Hepatocyte (in vitro differentiated cells): Measurements from ENCODE around the gene TBCD. TPM values are rescaled to one million over a fixed set of nuclear protein-coding genes. Genes with fewer than 3 reads are reported as not detected.

Experiments
- DNase-seq: peaks from one replicate; pipeline ENCODE4 v3.0.0-alpha.2; 2016; ENCODE audit warnings: low spot score
- H2AFZ ChIP-seq: fragments of 200-600 bp; sonication (generic); 2 replicates; pipeline ENCODE4 v1.6.0; 2016; ENCODE audit warnings: antibody characterized with exemption, mild to moderate bottlenecking
- H3K27ac ChIP-seq: fragments of 200-600 bp; sonication (generic); 2 replicates; pipeline ENCODE4 v1.5.1; 2016; ENCODE audit warnings: mild to moderate bottlenecking
- H3K27me3 ChIP-seq: fragments of 200-600 bp; sonication (generic); 2 replicates; pipeline ENCODE4 v1.6.1; 2016
- H3K36me3 ChIP-seq: fragments of 200-600 bp; sonication (generic); replicated peaks from 2 replicates; pipeline ENCODE4 v1.5.1; 2016; ENCODE audit warnings: low read depth; ENCODE audit not compliant: insufficient read depth
- H3K4me1 ChIP-seq: fragments of 200-600 bp; sonication (generic); 2 replicates; pipeline ENCODE4 v1.5.1; 2016; ENCODE audit warnings: mild to moderate bottlenecking, moderate library complexity; ENCODE audit not compliant: insufficient read depth
- H3K4me2 ChIP-seq: fragments of 200-600 bp; sonication (generic); 2 replicates; pipeline ENCODE4 v1.6.0; 2016
- H3K4me3 ChIP-seq: fragments of 200-600 bp; sonication (generic); 2 replicates; pipeline ENCODE4 v1.5.1; 2016; ENCODE audit warnings: mild to moderate bottlenecking
- H3K79me2 ChIP-seq: fragments of 200-600 bp; sonication (generic); 2 replicates; pipeline ENCODE4 v1.6.0; 2017; ENCODE audit warnings: mild to moderate bottlenecking
- H3K9me2 ChIP-seq: fragments of 200-600 bp; sonication (generic); replicated peaks from 2 replicates; pipeline ENCODE4 v1.6.0; 2017; ENCODE audit warnings: mild to moderate bottlenecking; ENCODE audit not compliant: insufficient read depth
- H3K9me3 ChIP-seq: fragments of 200-600 bp; sonication (generic); 2 replicates; pipeline ENCODE4 v1.5.1; 2016; ENCODE audit warnings: low read depth, mild to moderate bottlenecking
- H4K20me1 ChIP-seq: fragments of 200-600 bp; sonication (generic); 2 replicates; pipeline ENCODE4 v1.6.0; 2016; ENCODE audit warnings: mild to moderate bottlenecking; ENCODE audit not compliant: insufficient read depth, poor library complexity, severe bottlenecking
- EZH2 ChIP-seq: fragments of 200-600 bp; sonication (generic); IDR thresholded peaks from 2 replicates; pipeline ENCODE4 v1.6.1; 2016; ENCODE audit warnings: antibody characterized with exemption, mild to moderate bottlenecking, borderline replicate concordance
- EZH2phosphoT487 ChIP-seq: fragments of 200-600 bp; sonication (generic); IDR thresholded peaks from one replicate; pipeline ENCODE4 v1.6.1; 2018; ENCODE audit warnings: antibody characterized with exemption, mild to moderate bottlenecking, low read depth, moderate library complexity; ENCODE audit not compliant: unreplicated experiment, severe bottlenecking
- WGBS: methylation state at CpG from one replicate; pipeline ENCODE4 v1.1.6; 2016; ENCODE audit warnings: low lambda C conversion rate; ENCODE audit errors: missing lambda C conversion rate; 5-methylcytosine and 5-hydroxymethylcytosine counted together
- polyA plus RNA-seq: library from polyadenylated mRNA; unstranded; fragments of >200 nt; fragmentation: Nextera tagmentation; extraction: Ambion mirVana; gene quantifications from 2 replicates; pipeline ENCODE4 v1.2.1, GENCODE V29; 2016
- total RNA-seq: library from RNA; depleted of rRNA; stranded (reverse); fragments of >200 nt; gene quantifications from 2 replicates; pipeline ENCODE4 v1.2.3, GENCODE V29; 2014
- TF ChIP-seq, protein P1 (sequence below): fragments of 200-600 bp; sonication (generic); IDR thresholded peaks from 2 replicates; pipeline ENCODE4 v1.5.1; 2016; ENCODE audit warnings: antibody characterized with exemption, mild to moderate bottlenecking; ENCODE audit not compliant: poor library complexity

Gene TBCD
- total and polyA plus RNA-seq, 2 experiments from 2014 or later: 24.5 to 41.5 TPM

DNA sequence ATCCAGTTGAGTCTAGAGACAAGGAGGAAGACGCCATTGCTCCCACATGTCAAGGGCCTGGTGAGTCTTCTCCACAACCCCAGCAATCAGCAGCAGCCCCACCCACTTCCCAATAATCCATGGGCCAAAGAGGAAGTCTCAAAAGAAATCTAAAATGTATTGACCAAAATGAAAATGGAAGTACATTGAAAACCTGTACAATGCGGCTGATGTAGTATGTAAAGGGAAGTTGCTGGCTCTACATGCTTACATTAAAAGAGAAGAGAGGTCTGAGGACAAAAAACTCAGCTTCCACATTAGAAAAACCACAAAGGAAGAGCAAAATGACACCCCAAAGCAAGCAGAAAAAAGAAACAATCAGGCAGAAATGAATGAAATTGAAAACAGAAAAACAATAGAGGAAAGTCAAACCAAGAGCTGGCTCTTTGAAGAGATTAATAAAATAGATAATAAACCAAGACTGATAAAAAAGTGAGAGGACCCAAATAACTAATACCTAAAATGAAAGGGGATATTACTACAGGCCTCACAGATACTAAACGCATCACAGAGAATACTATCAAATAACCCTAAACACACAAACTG lies 227.0 kb downstream of the TBCD start:
- no peak overlapping the region for H3K4me3 ChIP-seq
- no peaks in the 10 kb centered on the region for H3K36me3 ChIP-seq
- TF ChIP-seq EZH2phosphoT487: no peak
- no peak for TF ChIP-seq EZH2
- no peaks in the 10 kb centered on the region for H3K27me3 ChIP-seq
- no peaks in the 10 kb centered on the region for H4K20me1 ChIP-seq
- H3K27ac ChIP-seq: no peak overlapping the region
- no peak overlapping the region for H2AFZ ChIP-seq
- no peaks in the 10 kb centered on the region for H3K79me2 ChIP-seq
- no peaks in the 10 kb centered on the region for H3K4me1 ChIP-seq
- 91% methylated on average over 3 of the region's 3 CpGs for WGBS
- no peaks in the 10 kb centered on the region for H3K9me3 ChIP-seq
- DNase-seq: no peak
- H3K4me2 ChIP-seq: no peak overlapping the region
- no peaks in the 10 kb centered on the region for H3K9me2 ChIP-seq

DNA sequence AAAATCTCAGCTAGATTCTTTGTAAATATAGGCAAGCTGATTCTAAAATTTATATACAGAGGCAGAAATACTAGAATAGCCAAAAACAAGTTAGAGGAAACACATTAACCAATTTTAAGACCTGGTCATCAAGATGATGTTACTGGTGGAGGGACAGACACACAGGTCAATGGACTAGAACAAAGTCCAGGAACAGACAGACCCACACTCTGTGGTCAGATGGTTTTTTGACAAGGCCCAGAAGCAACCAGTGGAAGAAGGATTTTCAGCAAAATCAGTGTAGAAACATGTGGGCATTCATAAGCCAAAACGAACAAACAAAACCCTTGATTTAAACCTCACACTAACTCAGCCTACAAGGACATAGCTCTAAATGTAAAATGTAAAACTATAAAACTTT lies 227.9 kb downstream of the TBCD start:
- Histone ChIP-seq H3K4me1 (no peaks in the 10 kb centered on the region), H3K36me3 (no peaks in the 10 kb centered on the region), H3K4me3 (no peak overlapping the region), H3K4me2 (no peak overlapping the region), H3K9me3 (no peaks in the 10 kb centered on the region), H3K27ac (no peak overlapping the region), H2AFZ (no peak overlapping the region), H3K9me2 (no peaks in the 10 kb centered on the region), H3K79me2 (no peaks in the 10 kb centered on the region), H3K27me3 (no peaks in the 10 kb centered on the region), H4K20me1 (no peaks in the 10 kb centered on the region)
- 94% methylated on average over 1 of the region's 1 CpG for whole genome bisulfite sequencing
- TF ChIP-seq EZH2phosphoT487: no peak
- TF ChIP-seq, protein P1, sequence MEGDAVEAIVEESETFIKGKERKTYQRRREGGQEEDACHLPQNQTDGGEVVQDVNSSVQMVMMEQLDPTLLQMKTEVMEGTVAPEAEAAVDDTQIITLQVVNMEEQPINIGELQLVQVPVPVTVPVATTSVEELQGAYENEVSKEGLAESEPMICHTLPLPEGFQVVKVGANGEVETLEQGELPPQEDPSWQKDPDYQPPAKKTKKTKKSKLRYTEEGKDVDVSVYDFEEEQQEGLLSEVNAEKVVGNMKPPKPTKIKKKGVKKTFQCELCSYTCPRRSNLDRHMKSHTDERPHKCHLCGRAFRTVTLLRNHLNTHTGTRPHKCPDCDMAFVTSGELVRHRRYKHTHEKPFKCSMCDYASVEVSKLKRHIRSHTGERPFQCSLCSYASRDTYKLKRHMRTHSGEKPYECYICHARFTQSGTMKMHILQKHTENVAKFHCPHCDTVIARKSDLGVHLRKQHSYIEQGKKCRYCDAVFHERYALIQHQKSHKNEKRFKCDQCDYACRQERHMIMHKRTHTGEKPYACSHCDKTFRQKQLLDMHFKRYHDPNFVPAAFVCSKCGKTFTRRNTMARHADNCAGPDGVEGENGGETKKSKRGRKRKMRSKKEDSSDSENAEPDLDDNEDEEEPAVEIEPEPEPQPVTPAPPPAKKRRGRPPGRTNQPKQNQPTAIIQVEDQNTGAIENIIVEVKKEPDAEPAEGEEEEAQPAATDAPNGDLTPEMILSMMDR: no peak
- TF ChIP-seq EZH2: no peak
- no peak for DNase-seq

DNA sequence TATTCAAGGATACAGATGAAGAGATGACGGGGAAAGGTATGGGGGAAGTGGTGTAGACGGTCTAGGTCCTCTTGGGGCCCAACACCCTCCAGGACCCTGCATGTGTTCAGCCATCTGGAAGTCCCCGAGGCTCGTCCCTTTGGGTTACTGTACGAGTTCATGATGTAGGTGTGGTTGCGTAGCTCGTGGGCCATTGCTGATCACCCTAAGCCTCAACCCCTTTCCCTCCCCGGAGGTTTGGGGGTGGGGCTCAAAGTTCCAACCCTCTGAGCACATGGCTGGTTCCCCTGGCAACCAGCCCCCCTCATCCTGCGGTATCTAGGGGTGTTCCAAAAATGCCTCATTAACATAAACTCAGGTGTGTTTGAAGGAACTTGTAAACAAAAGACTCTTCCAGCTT lies 228.8 kb downstream of the TBCD start:
- DNase-seq: no peak
- H3K36me3 ChIP-seq: no peaks in the 10 kb centered on the region
- TF ChIP-seq EZH2: no peak
- TF ChIP-seq EZH2phosphoT487: no peak
- TF ChIP-seq, protein P1: no peak
- H3K9me3 ChIP-seq: no peaks in the 10 kb centered on the region
- H2AFZ ChIP-seq: no peak overlapping the region
- no peak overlapping the region for H3K4me3 ChIP-seq
- H3K27me3 ChIP-seq: no peaks in the 10 kb centered on the region
- H3K27ac ChIP-seq: no peak overlapping the region
- H3K4me1 ChIP-seq: no peaks in the 10 kb centered on the region
- no peaks in the 10 kb centered on the region for H3K79me2 ChIP-seq
- WGBS: 83% methylated on average over 9 of the region's 9 CpGs
- H4K20me1 ChIP-seq: no peaks in the 10 kb centered on the region
- no peaks in the 10 kb centered on the region for H3K9me2 ChIP-seq
- H3K4me2 ChIP-seq: no peak overlapping the region

DNA sequence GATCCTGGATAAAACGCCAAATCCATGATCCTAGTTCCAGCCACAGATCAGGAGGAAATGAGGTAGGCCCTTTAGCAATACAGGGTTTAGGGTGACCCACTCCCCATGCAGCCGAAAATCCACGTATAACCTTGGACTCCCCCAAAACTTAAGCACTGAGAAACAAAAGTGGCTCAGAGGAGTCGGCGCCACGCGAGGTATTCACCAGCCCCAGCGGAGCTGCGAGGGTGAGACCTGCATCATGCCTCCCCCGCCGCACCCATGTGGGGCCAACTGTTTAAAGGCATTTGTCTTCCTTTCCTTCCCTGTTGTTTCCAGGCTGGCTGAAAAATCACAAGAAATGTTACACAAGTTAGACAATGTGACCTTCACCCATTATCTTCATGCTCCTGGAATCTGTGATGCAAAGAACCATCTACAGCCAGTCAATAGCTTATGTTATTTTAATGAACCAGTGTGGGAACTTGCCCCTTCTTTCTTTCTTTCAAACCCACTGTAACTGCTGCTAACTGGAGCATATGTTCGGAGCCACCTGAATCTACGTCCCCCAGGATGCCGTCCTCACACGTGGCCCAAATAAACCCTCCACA lies 229.4 kb downstream of the TBCD start:
- no peak for TF ChIP-seq EZH2
- no peak for TF ChIP-seq EZH2phosphoT487
- TF ChIP-seq, protein P1: no peak
- Histone ChIP-seq H3K9me2 (no peaks in the 10 kb centered on the region), H3K79me2 (no peaks in the 10 kb centered on the region), H2AFZ (no peak overlapping the region), H3K4me1 (peaks cover 5% of the 10 kb centered on the region), H3K4me2 (no peak overlapping the region), H3K9me3 (no peaks in the 10 kb centered on the region), H4K20me1 (no peaks in the 10 kb centered on the region), H3K27ac (no peak overlapping the region), H3K27me3 (no peaks in the 10 kb centered on the region), H3K4me3 (no peak overlapping the region), H3K36me3 (no peaks in the 10 kb centered on the region)
- no peak for DNase-seq
- WGBS: 91% methylated on average over 15 of the region's 15 CpGs
